ENCODE measurements around the gene DNAJB11. TPM values are rescaled to one million over a fixed set of nuclear protein-coding genes. Genes with fewer than 3 reads are reported as not detected.
A peak's percentile ranks its signal among the peaks of the same experiment; 100 is the strongest.

Gene DNAJB11
- total RNA-seq, 1 experiment from 2014 or later = 54.7 TPM

DNA sequence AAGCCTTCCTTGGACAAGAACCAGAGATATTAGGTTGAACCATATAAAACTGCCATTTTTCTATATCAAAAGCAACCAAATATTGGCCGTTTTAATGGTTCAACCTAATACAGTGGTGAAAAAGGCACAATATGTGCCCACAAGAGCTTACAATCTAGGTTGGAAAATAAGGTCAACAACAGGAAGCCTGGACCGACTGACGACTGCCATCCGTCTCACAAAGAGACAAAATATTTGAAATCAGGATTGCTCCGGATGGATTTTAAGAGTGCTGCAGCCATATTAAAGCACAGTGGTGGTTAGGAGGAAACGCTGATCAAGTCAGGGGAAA, 43.7 kb downstream of the DNAJB11 start:
- no peak overlapping the region for H3K4me3 ChIP-seq (ENCODE audit: insufficient read depth, low read depth, low read length)
- no peak for DNase-seq
- H3K27me3 ChIP-seq (ENCODE audit: control insufficient read depth, insufficient read depth, low read length) = peaks cover 5% of the 10 kb centered on the region
- H3K36me3 ChIP-seq (replicated peaks; ENCODE audit: control insufficient read depth, insufficient read depth, low read length) = no peaks in the 10 kb centered on the region

DNA sequence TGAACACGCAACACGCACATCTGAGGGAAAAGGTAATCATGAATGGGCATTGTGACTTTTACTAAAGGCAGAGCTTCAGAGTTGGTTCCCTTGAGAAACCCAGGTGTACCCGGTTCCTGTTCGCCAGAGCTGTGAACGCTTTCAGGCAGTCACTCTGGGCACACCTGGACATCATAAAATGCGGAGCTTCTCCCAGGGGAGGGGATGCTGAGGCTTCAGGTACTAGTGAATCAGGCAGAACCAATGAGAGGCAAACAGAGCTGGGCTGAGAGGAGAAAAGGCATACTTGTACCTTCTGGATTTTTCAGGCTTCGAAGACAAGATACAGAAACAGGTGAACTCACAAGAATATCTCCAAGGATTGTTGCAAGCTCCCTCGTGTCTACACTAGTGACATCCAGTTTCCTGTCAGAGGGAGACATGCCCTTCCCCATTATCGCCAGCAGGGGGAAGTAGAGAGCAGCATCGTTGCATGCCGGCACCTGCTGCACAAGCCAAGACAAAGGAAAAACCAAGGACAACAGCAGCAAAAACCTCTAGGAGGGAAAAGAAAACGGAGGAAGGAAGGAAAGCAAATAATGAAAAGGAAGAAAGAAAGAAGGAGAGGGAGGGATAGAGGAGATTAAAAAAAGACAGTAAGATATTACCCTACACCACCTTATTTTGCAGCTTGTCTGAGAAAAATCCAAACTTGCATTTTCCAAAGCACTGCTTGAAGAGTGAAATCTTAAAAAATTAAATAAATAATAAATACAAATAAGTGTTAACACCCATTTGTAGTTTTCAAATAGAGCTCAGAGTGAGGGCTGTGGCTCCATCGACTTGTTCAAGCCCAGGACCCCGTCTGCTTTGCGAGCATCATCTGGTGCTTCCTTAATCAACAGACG, 44.3 kb downstream of the DNAJB11 start:
- Histone ChIP-seq H3K27me3 (ENCODE audit: control insufficient read depth, insufficient read depth, low read length) (peaks cover 5% of the 10 kb centered on the region), H3K36me3 (replicated peaks; ENCODE audit: control insufficient read depth, insufficient read depth, low read length) (no peaks in the 10 kb centered on the region), H3K4me3 (ENCODE audit: insufficient read depth, low read depth, low read length) (no peak overlapping the region)
- DNase-seq = peak; percentile 87

DNA sequence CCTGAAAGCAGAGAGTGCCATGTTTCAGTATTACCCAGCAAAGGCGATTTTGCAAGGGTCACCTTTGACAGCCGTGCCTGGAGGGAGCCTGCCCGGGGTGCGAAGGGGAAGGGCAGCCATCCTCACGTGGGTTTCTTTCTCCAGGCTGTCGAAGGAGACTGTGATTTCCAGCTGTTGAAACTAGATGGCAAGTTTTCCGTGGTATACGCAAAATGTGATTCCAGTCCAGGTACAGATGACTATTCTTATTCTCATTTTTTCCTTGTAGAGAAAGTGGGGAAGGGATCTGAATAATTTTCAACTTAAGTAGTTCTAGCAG, 45.7 kb downstream of the DNAJB11 start:
- no peak for DNase-seq
- no peak overlapping the region for H3K4me3 ChIP-seq (ENCODE audit: insufficient read depth, low read depth, low read length)
- peaks cover 5% of the 10 kb centered on the region for H3K27me3 ChIP-seq (ENCODE audit: control insufficient read depth, insufficient read depth, low read length)
- no peaks in the 10 kb centered on the region for H3K36me3 ChIP-seq (replicated peaks; ENCODE audit: control insufficient read depth, insufficient read depth, low read length)

DNA sequence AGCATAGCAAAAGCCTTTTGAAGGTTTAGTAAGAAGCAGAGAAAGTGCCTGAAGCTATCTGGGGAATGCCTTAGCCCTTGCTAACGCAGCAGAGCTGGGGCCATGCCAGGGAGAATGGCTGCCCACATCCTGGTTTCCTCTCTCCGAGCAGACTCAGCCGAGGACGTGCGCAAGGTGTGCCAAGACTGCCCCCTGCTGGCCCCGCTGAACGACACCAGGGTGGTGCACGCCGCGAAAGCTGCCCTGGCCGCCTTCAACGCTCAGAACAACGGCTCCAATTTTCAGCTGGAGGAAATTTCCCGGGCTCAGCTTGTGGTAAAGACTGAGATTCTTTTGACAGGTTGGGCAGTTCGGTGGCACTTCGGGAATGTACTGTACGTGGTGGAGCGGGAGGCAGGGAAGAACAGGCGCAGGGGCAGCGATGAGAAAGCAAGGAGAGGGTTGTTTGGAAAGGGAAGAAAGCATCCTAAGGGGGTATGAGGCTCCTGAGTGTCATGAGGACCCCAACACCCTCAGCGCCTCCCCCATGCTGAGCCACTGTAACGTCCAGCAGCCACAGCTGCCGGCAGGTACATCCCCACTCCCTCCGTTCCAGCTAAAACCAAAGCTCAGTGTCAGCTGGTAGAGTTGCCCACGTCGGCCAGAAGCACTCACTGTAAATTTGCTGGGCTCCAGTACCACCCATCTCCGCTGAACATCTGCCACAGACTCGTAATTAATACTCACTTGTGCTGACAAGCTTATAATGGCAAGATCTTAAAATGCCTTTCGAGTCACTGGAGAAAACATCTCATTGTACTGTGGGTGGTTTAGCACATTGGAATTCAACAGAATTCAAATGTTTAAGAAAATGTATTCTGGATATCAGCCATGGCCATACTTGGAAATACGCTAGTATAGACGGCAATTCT, 46.8 kb downstream of the DNAJB11 start:
- Histone ChIP-seq H3K27me3 (ENCODE audit: control insufficient read depth, insufficient read depth, low read length) (peaks cover 5% of the 10 kb centered on the region), H3K36me3 (replicated peaks; ENCODE audit: control insufficient read depth, insufficient read depth, low read length) (no peaks in the 10 kb centered on the region), H3K4me3 (ENCODE audit: insufficient read depth, low read depth, low read length) (no peak overlapping the region)
- DNase-seq = peak; percentile 88

DNA sequence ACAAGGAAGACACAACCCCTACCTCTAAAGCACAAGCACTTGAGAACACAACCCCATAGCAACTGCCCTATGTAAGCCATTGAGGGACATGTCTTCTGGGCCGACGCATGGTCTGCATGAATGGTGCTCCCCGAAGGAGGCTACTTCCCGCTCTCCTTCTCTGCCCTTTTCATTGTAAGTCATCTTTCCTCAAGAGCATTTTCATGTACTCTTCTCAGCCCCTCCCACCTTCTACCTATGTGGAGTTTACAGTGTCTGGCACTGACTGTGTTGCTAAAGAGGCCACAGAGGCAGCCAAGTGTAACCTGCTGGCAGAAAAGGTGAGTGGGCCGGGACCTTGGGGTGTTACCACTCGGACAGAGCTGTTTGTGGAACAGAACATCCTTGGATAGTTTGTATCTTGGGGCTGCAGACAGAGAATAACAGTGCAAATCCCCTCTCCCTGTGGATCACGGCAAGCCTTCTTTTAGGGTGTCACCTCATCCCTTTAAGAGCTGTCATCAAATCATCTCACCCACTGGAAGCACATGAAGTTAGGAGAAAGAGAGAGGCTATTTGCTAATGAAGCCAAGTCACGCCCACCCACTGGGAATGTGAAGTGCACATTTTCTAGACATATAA, 47.9 kb downstream of the DNAJB11 start:
- Histone ChIP-seq H3K27me3 (ENCODE audit: control insufficient read depth, insufficient read depth, low read length) (peaks cover 5% of the 10 kb centered on the region), H3K4me3 (ENCODE audit: insufficient read depth, low read depth, low read length) (no peak overlapping the region), H3K36me3 (replicated peaks; ENCODE audit: control insufficient read depth, insufficient read depth, low read length) (no peaks in the 10 kb centered on the region)
- no peak for DNase-seq

DNA sequence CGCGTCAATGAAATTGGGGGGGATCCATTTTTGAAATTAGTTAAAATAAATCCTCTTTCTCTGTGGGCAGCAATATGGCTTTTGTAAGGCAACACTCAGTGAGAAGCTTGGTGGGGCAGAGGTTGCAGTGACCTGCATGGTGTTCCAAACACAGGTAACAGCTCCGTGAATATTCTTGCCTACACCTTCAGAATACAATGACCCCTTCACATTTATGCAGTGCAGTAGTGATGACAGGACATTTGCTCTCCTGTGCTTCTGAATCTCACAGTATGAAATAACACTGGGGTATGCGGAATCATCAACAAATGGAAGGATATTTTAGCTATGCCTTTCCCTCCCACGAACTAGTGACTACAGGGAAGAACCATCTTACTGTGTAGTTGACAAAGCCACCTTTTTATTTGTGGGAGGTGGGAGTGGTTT, 49.3 kb downstream of the DNAJB11 start:
- Histone ChIP-seq H3K4me3 (ENCODE audit: insufficient read depth, low read depth, low read length) (no peak overlapping the region), H3K36me3 (replicated peaks; ENCODE audit: control insufficient read depth, insufficient read depth, low read length) (no peaks in the 10 kb centered on the region), H3K27me3 (ENCODE audit: control insufficient read depth, insufficient read depth, low read length) (peaks cover 5% of the 10 kb centered on the region)
- no peak for DNase-seq

DNA sequence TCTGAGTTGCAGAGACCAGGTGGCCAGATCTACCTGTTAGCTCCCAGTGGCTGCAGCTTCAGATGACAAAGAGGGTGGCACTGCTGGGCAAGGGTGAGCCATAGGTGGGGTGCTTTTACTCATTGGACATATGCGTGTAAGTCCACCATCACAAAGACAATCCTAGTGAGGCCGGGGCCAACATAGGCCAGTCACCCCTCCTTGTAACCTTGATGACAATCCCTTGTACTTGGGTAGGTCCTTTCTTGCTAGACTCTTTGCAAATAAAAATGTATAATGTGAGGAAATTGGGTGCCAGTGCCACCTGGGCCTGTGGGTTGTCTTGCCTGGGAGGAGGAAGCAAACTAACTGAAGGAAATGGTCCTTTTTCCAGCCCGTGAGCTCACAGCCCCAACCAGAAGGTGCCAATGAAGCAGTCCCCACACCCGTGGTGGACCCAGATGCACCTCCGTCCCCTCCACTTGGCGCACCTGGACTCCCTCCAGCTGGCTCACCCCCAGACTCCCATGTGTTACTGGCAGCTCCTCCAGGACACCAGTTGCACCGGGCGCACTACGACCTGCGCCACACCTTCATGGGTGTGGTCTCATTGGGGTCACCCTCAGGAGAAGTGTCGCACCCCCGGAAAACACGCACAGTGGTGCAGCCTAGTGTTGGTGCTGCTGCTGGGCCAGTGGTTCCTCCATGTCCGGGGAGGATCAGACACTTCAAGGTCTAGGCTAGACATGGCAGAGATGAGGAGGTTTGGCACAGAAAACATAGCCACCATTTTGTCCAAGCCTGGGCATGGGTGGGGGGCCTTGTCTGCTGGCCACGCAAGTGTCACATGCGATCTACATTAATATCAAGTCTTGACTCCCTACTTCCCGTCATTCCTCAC, 49.9 kb downstream of the DNAJB11 start:
- Histone ChIP-seq H3K27me3 (ENCODE audit: control insufficient read depth, insufficient read depth, low read length) (peaks cover 5% of the 10 kb centered on the region), H3K36me3 (replicated peaks; ENCODE audit: control insufficient read depth, insufficient read depth, low read length) (no peaks in the 10 kb centered on the region), H3K4me3 (ENCODE audit: insufficient read depth, low read depth, low read length) (no peak overlapping the region)
- no peak for DNase-seq

DNA sequence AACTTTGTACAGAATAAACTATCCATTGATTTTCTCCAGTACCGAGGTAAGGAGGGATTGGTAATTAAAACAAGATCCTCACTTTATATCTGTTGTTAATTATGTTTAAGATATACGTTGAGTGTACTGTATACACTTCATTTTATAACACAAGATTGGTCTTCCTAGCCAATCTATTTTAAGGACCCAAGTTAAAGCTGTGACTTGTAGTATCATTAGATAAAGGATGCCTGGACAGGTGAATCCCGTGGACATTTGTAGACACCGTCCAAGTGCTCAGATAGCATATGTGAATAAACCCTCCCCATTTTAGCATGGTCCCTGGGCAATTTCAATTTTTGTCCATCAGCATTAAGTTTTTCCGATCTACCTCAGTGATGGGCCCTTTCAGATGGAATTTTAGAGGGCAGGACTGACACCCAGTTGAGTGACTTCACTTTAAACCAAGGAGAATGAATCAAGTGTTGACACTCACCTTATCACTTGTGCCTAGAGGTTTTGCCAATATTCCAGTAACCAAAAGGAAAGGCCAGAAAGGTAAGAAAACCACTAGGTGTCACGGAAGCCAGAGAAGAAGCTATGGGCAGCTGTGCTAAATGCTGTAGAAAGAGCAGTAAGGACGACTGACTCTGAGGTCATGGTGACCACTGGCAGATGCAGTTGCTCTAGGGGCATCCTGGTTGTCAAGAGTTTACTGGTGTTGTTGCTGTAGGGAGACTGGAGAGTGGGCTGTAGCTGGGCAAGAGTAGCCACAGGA, 51.6 kb downstream of the DNAJB11 start:
- H3K27me3 ChIP-seq (ENCODE audit: control insufficient read depth, insufficient read depth, low read length) = peaks cover 5% of the 10 kb centered on the region
- no peak for DNase-seq
- H3K4me3 ChIP-seq (ENCODE audit: insufficient read depth, low read depth, low read length) = no peak overlapping the region
- H3K36me3 ChIP-seq (replicated peaks; ENCODE audit: control insufficient read depth, insufficient read depth, low read length) = no peaks in the 10 kb centered on the region

DNA sequence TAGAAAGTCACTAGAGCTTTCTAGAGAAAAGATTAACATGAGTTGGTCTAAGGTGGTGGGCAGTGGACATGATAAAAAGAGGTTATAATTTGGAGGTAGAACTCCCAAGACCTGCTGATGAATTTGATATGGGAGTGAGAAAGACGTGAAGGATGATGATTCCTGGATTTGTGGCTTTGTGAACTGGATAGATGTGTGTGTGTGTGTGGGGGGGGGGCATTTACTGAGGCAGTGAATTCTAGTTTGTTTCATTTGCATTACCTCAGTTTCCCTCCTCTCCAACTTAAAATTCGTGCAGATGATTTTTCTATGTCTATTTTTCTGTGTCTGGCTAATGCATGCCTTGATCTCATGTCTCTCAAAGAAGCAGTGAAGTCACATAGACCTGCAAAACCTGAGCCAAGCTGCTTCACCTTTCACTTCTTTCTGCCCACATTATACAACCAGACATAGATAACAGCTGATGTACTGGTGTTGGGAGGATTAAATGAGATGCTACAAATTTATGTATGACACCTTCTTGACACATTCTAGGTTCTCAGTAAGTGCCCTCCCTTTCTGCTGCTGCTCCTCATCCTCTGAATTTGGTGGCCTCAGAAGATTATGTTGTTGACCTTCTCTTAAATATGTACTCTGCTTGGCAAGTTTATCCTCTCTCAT, 52.3 kb downstream of the DNAJB11 start:
- DNase-seq = no peak
- Histone ChIP-seq H3K27me3 (ENCODE audit: control insufficient read depth, insufficient read depth, low read length) (no peaks in the 10 kb centered on the region; the same call in 1 of the 2 replicates), H3K4me3 (ENCODE audit: insufficient read depth, low read depth, low read length) (no peak overlapping the region), H3K36me3 (replicated peaks; ENCODE audit: control insufficient read depth, insufficient read depth, low read length) (no peaks in the 10 kb centered on the region)

DNA sequence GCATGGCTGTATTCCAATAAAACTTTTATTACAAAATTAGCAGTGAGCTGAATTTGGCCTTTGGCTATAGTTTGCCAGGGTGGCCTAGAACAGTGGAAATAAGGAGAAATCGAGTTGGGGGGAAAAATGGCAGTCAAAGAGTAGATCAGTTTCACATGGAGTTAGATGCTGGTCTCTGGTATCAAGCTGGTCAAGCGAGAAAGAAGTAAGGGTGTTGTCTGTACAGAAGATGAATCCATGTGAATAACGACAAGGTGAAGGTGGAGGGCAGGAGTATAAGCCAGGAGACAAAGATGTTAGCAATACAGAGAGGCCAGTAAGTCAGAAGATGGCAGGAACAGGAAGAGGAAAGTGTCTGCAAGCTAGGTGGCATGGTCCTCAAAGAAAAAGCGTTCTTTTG, 54.1 kb downstream of the DNAJB11 start:
- H3K36me3 ChIP-seq (replicated peaks; ENCODE audit: control insufficient read depth, insufficient read depth, low read length) = no peaks in the 10 kb centered on the region
- H3K4me3 ChIP-seq (ENCODE audit: insufficient read depth, low read depth, low read length) = no peak overlapping the region
- DNase-seq = no peak
- H3K27me3 ChIP-seq (ENCODE audit: control insufficient read depth, insufficient read depth, low read length) = no peaks in the 10 kb centered on the region

DNA sequence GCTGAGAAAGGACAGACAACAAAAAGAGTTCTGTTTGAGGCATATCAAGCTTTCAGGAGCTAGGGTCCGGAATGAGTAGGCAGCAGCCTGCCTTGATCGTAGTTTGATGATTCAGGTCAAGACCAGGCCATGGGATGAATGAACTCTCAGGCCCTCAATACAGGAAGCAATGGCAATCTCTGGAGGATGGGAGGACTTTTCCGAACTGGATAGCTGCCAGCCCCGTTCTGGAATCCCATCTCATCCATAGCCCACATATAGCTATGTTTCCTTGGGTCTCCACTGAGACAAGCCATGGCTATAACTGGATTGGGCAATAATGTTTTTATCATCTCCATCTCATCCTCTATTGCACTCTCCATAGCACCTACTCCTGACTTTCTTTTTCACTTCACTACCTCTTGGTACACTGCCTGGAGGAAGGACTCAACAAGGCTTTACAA, 55.1 kb downstream of the DNAJB11 start:
- DNase-seq = no peak
- no peak overlapping the region for H3K4me3 ChIP-seq (ENCODE audit: insufficient read depth, low read depth, low read length)
- no peaks in the 10 kb centered on the region for H3K27me3 ChIP-seq (ENCODE audit: control insufficient read depth, insufficient read depth, low read length)
- no peaks in the 10 kb centered on the region for H3K36me3 ChIP-seq (replicated peaks; ENCODE audit: control insufficient read depth, insufficient read depth, low read length)

DNA sequence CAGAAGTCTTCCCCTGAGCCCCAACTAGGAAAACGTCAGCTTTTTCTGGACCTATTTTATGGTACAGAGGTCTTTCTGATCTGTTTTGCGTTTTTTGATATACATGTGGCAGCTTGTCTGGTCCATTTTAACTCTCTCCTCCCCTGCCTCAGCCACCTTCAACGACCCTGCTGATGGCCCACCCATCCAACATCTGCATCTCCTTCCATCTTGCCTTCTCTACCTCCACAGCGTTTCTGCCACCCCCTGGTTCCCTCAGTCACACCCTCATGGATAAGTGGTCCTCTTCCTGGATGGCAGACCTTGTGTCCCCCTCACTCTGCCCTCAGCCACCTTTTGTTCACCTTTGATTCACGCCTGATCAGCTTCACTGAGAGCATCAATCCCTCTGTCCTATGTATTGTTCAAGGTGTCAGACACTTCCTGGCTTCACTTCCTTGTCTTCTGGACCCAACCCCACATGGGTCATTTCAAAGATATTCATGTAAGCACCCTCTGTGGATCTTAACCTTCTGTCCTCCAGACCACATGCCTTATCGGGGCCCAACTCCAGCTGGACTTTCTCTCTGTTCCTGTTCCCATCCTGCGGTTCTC, 55.8 kb downstream of the DNAJB11 start:
- no peak overlapping the region for H3K4me3 ChIP-seq (ENCODE audit: insufficient read depth, low read depth, low read length)
- DNase-seq = no peak
- no peaks in the 10 kb centered on the region for H3K27me3 ChIP-seq (ENCODE audit: control insufficient read depth, insufficient read depth, low read length)
- no peaks in the 10 kb centered on the region for H3K36me3 ChIP-seq (replicated peaks; ENCODE audit: control insufficient read depth, insufficient read depth, low read length)

All from H7 (cell line).